Sigmoid colon (tissue), 7 donors: ENCODE data around the gene PCBP3. TPM values are rescaled to one million over a fixed set of nuclear protein-coding genes. Genes with fewer than 3 reads are reported as not detected.

Experiments used
- DNase-seq: peaks from one replicate; pipeline ENCODE4 v3.0.0-alpha.2; 2019
- H3K27ac ChIP-seq, 4 donors: fragments of 200-600 bp; sonication (generic); one replicate each; pipeline ENCODE4 v1.5.1; 2016 to 2019; ENCODE audit warnings: mild to moderate bottlenecking in 1 of 4
- H3K27me3 ChIP-seq, 3 donors: fragments of 200-600 bp; sonication (generic); one replicate each; pipeline ENCODE4 v1.5.1; 2019; ENCODE audit warnings: mild to moderate bottlenecking in 1 of 3
- H3K36me3 ChIP-seq, 4 donors: fragments of 200-600 bp; sonication (generic); one replicate each; pipeline ENCODE4 v1.5.1; 2016 to 2019
- H3K4me1 ChIP-seq, 4 donors: fragments of 200-600 bp; sonication (generic); one replicate each; pipeline ENCODE4 v1.5.1; 2017 to 2019
- H3K4me3 ChIP-seq, 4 donors: fragments of 200-600 bp; sonication (generic); one replicate each; pipeline ENCODE4 v1.5.1; 2017 to 2019; ENCODE audit warnings: mild to moderate bottlenecking in 2 of 4, moderate library complexity in 1 of 4
- H3K9me3 ChIP-seq, 4 donors: fragments of 200-600 bp in 3 of 4; sonication (generic) in 3 of 4; one replicate each; pipeline versions ENCODE4 v1.5.1 to v1.6.1; 2013 to 2019
- EP300 ChIP-seq, 4 donors: sonication (generic); formaldehyde crosslinking; IDR thresholded peaks; one replicate each; pipeline ENCODE4 v1.6.1; 2017; ENCODE audit warnings: antibody characterized with exemption in 4 of 4
- POLR2A ChIP-seq, 2 donors: fragments of 450-650 bp; IDR thresholded peaks; one replicate each; pipeline ENCODE4 v1.6.1; 2016; ENCODE audit warnings: antibody characterized with exemption in 2 of 2, mild to moderate bottlenecking in 2 of 2, moderate library complexity in 2 of 2
- POLR2AphosphoS5 ChIP-seq, 4 donors: sonication (generic); formaldehyde crosslinking; IDR thresholded peaks; one replicate each; pipeline ENCODE4 v1.6.1; 2017; ENCODE audit warnings: antibody characterized with exemption in 4 of 4
- WGBS, 2 donors: extraction: QIAGEN DNeasy Blood & Tissue Kit; methylation state at CpG; one replicate each; pipeline ENCODE4 v1.1.7; 2013; 5-methylcytosine and 5-hydroxymethylcytosine counted together
- intact Hi-C: fragments of 100-400 bp; cut with DNase I; formaldehyde crosslinking; loops from one replicate; pipeline ENCODE4 v1.15.1; 2023
- polyA plus RNA-seq, 3 donors: library from polyadenylated mRNA; stranded (reverse); fragments of 200-250 nt; gene quantifications; one replicate each; pipeline ENCODE4 v1.2.3, GENCODE V29; 2013
- total RNA-seq, 4 donors: library from RNA; depleted of rRNA; stranded (reverse); fragments of >200 nt; gene quantifications; one replicate each; pipeline ENCODE4 v1.1.0, GENCODE V29; 2016
- TF ChIP-seq, protein P1 (sequence below), 4 experiments: fragments of 450-650 bp in 3 of 4; fragments of 200-600 bp in 1 of 4; IDR thresholded peaks; one replicate each; pipeline ENCODE4 v1.5.1; 2016 to 2019; ENCODE audit warnings: antibody characterized with exemption in 4 of 4, mild to moderate bottlenecking in 3 of 4, moderate library complexity in 2 of 4
- donor health status: healthy with polysubstance abuse.
- donor health status: Bipolar disorder and iron deficiency.
- donor health status: healthy.

The PCBP3 gene
- total and polyA plus RNA-seq, 7 donors, result 1.2 to 21.3 (median 8.2) TPM

GRCh38 chr21:45768011-45768739 lies 124.7 kb downstream of the PCBP3 start:
- Histone ChIP-seq H3K36me3 (no peaks in the 10 kb centered on the region), H3K4me3 (no peak overlapping the region), H3K9me3 (no peaks in the 10 kb centered on the region), H3K27ac (peak overlapping the region in 2 of 4 donors; percentile 25 to 34), H3K4me1 (peaks cover 0 to 20% (median 10%) of the 10 kb centered on the region in 4 donors), H3K27me3 (no peaks in the 10 kb centered on the region)
- WGBS, 2 donors, result 57 to 74% methylated on average over 11 of the region's 11 CpGs
- TF ChIP-seq, protein P1, sequence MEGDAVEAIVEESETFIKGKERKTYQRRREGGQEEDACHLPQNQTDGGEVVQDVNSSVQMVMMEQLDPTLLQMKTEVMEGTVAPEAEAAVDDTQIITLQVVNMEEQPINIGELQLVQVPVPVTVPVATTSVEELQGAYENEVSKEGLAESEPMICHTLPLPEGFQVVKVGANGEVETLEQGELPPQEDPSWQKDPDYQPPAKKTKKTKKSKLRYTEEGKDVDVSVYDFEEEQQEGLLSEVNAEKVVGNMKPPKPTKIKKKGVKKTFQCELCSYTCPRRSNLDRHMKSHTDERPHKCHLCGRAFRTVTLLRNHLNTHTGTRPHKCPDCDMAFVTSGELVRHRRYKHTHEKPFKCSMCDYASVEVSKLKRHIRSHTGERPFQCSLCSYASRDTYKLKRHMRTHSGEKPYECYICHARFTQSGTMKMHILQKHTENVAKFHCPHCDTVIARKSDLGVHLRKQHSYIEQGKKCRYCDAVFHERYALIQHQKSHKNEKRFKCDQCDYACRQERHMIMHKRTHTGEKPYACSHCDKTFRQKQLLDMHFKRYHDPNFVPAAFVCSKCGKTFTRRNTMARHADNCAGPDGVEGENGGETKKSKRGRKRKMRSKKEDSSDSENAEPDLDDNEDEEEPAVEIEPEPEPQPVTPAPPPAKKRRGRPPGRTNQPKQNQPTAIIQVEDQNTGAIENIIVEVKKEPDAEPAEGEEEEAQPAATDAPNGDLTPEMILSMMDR (IDR thresholded peaks at IDR 0.05), result no peak
- TF ChIP-seq EP300 (IDR thresholded peaks at IDR 0.05) (no peak), POLR2A (IDR thresholded peaks at IDR 0.05) (no peak), POLR2AphosphoS5 (IDR thresholded peaks at IDR 0.05) (no peak)
- DNase-seq, result no peak
- intact Hi-C loops, result no loop called here

GRCh38 chr21:45768740-45769048 lies 125.2 kb downstream of the PCBP3 start:
- Histone ChIP-seq H3K4me1 (peaks cover 0 to 20% (median 10%) of the 10 kb centered on the region in 4 donors), H3K27me3 (no peaks in the 10 kb centered on the region), H3K4me3 (no peak overlapping the region), H3K9me3 (no peaks in the 10 kb centered on the region), H3K36me3 (no peaks in the 10 kb centered on the region), H3K27ac (peak overlapping the region in 1 of 4 donors; percentile 34)
- intact Hi-C loops, result no loop called here
- TF ChIP-seq POLR2AphosphoS5 (IDR thresholded peaks at IDR 0.05), result no peak
- TF ChIP-seq POLR2A (IDR thresholded peaks at IDR 0.05), result no peak
- TF ChIP-seq EP300 (IDR thresholded peaks at IDR 0.05), result no peak
- TF ChIP-seq, protein P1 (IDR thresholded peaks at IDR 0.05), result no peak
- WGBS, 2 donors, result 84 to 87% methylated on average over 11 of the region's 11 CpGs
- DNase-seq, result no peak

GRCh38 chr21:45769294-45769693 lies 125.8 kb downstream of the PCBP3 start:
- DNase-seq, result no peak
- WGBS, 2 donors, result 86 to 92% methylated on average over 14 of the region's 14 CpGs
- H3K4me1 ChIP-seq, result peaks cover 0 to 20% (median 10%) of the 10 kb centered on the region in 4 donors
- intact Hi-C loops, result no loop called here
- no peaks in the 10 kb centered on the region for H3K9me3 ChIP-seq
- no peak overlapping the region for H3K27ac ChIP-seq
- no peaks in the 10 kb centered on the region for H3K36me3 ChIP-seq
- H3K27me3 ChIP-seq, result no peaks in the 10 kb centered on the region
- TF ChIP-seq POLR2AphosphoS5 (IDR thresholded peaks at IDR 0.05) (no peak), POLR2A (IDR thresholded peaks at IDR 0.05) (no peak)
- TF ChIP-seq, protein P1 (IDR thresholded peaks at IDR 0.05), result no peak
- no peak overlapping the region for H3K4me3 ChIP-seq

GRCh38 chr21:45769896-45770295 lies 126.4 kb downstream of the PCBP3 start:
- DNase-seq, result no peak
- 91 to 93% methylated on average over 16 of the region's 16 CpGs for WGBS, 2 donors
- Histone ChIP-seq H3K36me3 (no peaks in the 10 kb centered on the region), H3K27me3 (no peaks in the 10 kb centered on the region), H3K4me1 (peaks cover 0 to 20% (median 10%) of the 10 kb centered on the region in 4 donors), H3K9me3 (no peaks in the 10 kb centered on the region), H3K27ac (no peak overlapping the region), H3K4me3 (no peak overlapping the region)
- TF ChIP-seq, protein P1 (IDR thresholded peaks at IDR 0.05), result no peak
- TF ChIP-seq POLR2A (IDR thresholded peaks at IDR 0.05), result no peak
- no peak for TF ChIP-seq EP300 (IDR thresholded peaks at IDR 0.05)
- no peak for TF ChIP-seq POLR2AphosphoS5 (IDR thresholded peaks at IDR 0.05)
- intact Hi-C loops, result no loop called here

GRCh38 chr21:45772180-45772579 lies 128.7 kb downstream of the PCBP3 start:
- H3K27me3 ChIP-seq, result no peaks in the 10 kb centered on the region
- TF ChIP-seq POLR2A (IDR thresholded peaks at IDR 0.05) (no peak), POLR2AphosphoS5 (IDR thresholded peaks at IDR 0.05) (no peak), EP300 (IDR thresholded peaks at IDR 0.05) (no peak)
- TF ChIP-seq, protein P1 (IDR thresholded peaks at IDR 0.05), result no peak
- intact Hi-C loops, result no loop called here
- peaks cover 0 to 15% (median 10%) of the 10 kb centered on the region in 4 donors for H3K4me1 ChIP-seq
- no peaks in the 10 kb centered on the region for H3K36me3 ChIP-seq
- no peak overlapping the region for H3K27ac ChIP-seq
- H3K9me3 ChIP-seq, result peaks cover 0 to 5% (median 1%) of the 10 kb centered on the region in 4 donors
- no peak for DNase-seq
- no peak overlapping the region for H3K4me3 ChIP-seq
